ENCODE data around the gene PIGU.
"Not testable (repeated sequence)": the region's sequence is repeated elsewhere in the genome, so short reads cannot be mapped to it uniquely, and the experiment has no call there.

Gene PIGU

GRCh38 chr20:34522969-34523871 is 153.7 kb downstream of the PIGU start (continued):
- TF ChIP-seq ZNF692 (tag by site-specific recombination; IDR thresholded peaks at IDR 0.05) (peak; percentile 36; the same call in 1 of the 2 replicates), RBAK (tag by site-specific recombination; IDR thresholded peaks at IDR 0.05) (no peak), ZBTB17 (tag by site-specific recombination; IDR thresholded peaks at IDR 0.05) (peak; percentile 73), MEIS1 (CRISPR knock-in tag; IDR thresholded peaks at IDR 0.05; ENCODE audit: borderline replicate concordance) (no peak), SP7 (tag by site-specific recombination; IDR thresholded peaks at IDR 0.05) (peak; percentile 43; the same call in 1 of the 2 replicates), ZNF157 (tag by site-specific recombination; IDR thresholded peaks at IDR 0.05) (no peak), ZNF600 (tag by site-specific recombination; IDR thresholded peaks at IDR 0.05) (peak; percentile 94), PRDM10 (tag by site-specific recombination; IDR thresholded peaks at IDR 0.05) (0 out of 2 replicates have a peak, but pooled peaks have one; percentile 16), IKZF3 (tag by site-specific recombination; IDR thresholded peaks at IDR 0.05) (peak; percentile 57; the same call in 1 of the 2 replicates), TRIM28 (IDR thresholded peaks at IDR 0.05; ENCODE audit: borderline replicate concordance, low read length) (0 out of 2 replicates have a peak, but pooled peaks have one; percentile 25), SP2 (tag by site-specific recombination; IDR thresholded peaks at IDR 0.05) (peak; percentile 21; the same call in 1 of the 2 replicates), KLF16 (tag by site-specific recombination; IDR thresholded peaks at IDR 0.05) (no peak)
- TF ChIP-seq, protein P1, sequence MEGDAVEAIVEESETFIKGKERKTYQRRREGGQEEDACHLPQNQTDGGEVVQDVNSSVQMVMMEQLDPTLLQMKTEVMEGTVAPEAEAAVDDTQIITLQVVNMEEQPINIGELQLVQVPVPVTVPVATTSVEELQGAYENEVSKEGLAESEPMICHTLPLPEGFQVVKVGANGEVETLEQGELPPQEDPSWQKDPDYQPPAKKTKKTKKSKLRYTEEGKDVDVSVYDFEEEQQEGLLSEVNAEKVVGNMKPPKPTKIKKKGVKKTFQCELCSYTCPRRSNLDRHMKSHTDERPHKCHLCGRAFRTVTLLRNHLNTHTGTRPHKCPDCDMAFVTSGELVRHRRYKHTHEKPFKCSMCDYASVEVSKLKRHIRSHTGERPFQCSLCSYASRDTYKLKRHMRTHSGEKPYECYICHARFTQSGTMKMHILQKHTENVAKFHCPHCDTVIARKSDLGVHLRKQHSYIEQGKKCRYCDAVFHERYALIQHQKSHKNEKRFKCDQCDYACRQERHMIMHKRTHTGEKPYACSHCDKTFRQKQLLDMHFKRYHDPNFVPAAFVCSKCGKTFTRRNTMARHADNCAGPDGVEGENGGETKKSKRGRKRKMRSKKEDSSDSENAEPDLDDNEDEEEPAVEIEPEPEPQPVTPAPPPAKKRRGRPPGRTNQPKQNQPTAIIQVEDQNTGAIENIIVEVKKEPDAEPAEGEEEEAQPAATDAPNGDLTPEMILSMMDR (tag by site-specific recombination; IDR thresholded peaks at IDR 0.05), result peak; percentile 81

- H3K4me1 ChIP-seq (ENCODE audit: control insufficient read depth, insufficient read depth, low read length); POLR2A ChIA-PET; H3K9me3 ChIP-seq (ENCODE audit: control insufficient read depth, insufficient read depth, low read depth, low read length); H3K4me3 ChIP-seq (ENCODE audit: low read depth, low read length); H3K27ac ChIP-seq (ENCODE audit: extremely low read depth, low read depth, low read length): not testable (repeated sequence)
- CTCF ChIA-PET, result interaction anchor here (0.6 to 6.5 kb wide), 2 partner anchors 25 to 207 kb away, joined by 5 to 57 read pairs; no protein-coding TSS in a partner anchor
- H3K36me3 ChIP-seq (ENCODE audit: control insufficient read depth in 2 of 2, insufficient read depth in 1 of 2, low read length in 2 of 2), result peaks cover 0 to 25% of the 10 kb centered on the region in 2 experiments; a peak in 2 of 3 replicates
Observed at GRCh38 chr20:34519841-34520240, 157.1 kb downstream of the PIGU start.

- H3K4me1 ChIP-seq (ENCODE audit: control insufficient read depth, insufficient read depth, low read length); H3K9me3 ChIP-seq (ENCODE audit: control insufficient read depth, insufficient read depth, low read depth, low read length); H3K27ac ChIP-seq (ENCODE audit: extremely low read depth, low read depth, low read length); POLR2A ChIA-PET; H3K4me3 ChIP-seq (ENCODE audit: low read depth, low read length): not testable (repeated sequence)
- CTCF ChIA-PET, result interaction anchor here (6.5 kb wide), 1 partner anchor 206 kb away, joined by 57 read pairs; no protein-coding TSS in a partner anchor
- peaks cover 0 to 21% of the 10 kb centered on the region in 2 experiments; a peak in 2 of 3 replicates for H3K36me3 ChIP-seq (ENCODE audit: control insufficient read depth in 2 of 2, insufficient read depth in 1 of 2, low read length in 2 of 2)
Observed at GRCh38 chr20:34518863-34519262, 158.0 kb downstream of the PIGU start.

All from HEK293 (cell line).